DND-41 (cell line): ENCODE results near the gene CAMK2N2.

Source experiments
- ATAC-seq: fragments of 200-7000 bp; cut with Tn5 transposase; 3 replicates; pipeline ENCODE4 v1.9.1; 2021; ENCODE audit warnings: low read depth; ENCODE audit not compliant: insufficient read depth
- DNase-seq: peaks from one replicate; pipeline ENCODE4 v3.0.0-alpha.2; 2020
- H2AFZ ChIP-seq: 2 replicates; pipeline ENCODE4 v1.6.0; 2012; ENCODE audit warnings: low read depth, low read length
- H3K27ac ChIP-seq: 2 replicates; pipeline ENCODE4 v1.5.1; 2012; ENCODE audit warnings: low read length, inconsistent platforms
- H3K27me3 ChIP-seq: fragments of 200-600 bp; sonication (generic); 2 replicates; pipeline ENCODE4 v1.6.0; 2012; ENCODE audit warnings: low read length, mild to moderate bottlenecking, inconsistent platforms; ENCODE audit not compliant: insufficient read depth, poor library complexity
- H3K36me3 ChIP-seq: 2 replicates; pipeline ENCODE4 v1.5.1; 2012; ENCODE audit warnings: low read length, inconsistent platforms; ENCODE audit not compliant: insufficient read depth
- H3K4me1 ChIP-seq: 2 replicates; pipeline ENCODE4 v1.5.1; 2012; ENCODE audit warnings: mild to moderate bottlenecking, low read length; ENCODE audit not compliant: insufficient read depth
- H3K4me2 ChIP-seq: 2 replicates; pipeline ENCODE4 v1.6.0; 2012; ENCODE audit warnings: mild to moderate bottlenecking, moderate library complexity, low read length, inconsistent platforms; ENCODE audit not compliant: insufficient read depth
- H3K4me3 ChIP-seq, 2 experiments: fragments of 200-600 bp in 1 of 2; shearing (Covaris generic) in 1 of 2; 2 replicates each; pipeline ENCODE4 v1.5.1; 2012 to 2016; ENCODE audit warnings: inconsistent platforms in 2 of 2, low read length in 2 of 2, mild to moderate bottlenecking in 2 of 2, low read depth in 1 of 2, moderate library complexity in 1 of 2
- H3K79me2 ChIP-seq: 2 replicates; pipeline ENCODE4 v1.6.0; 2012; ENCODE audit warnings: low read length, inconsistent platforms; ENCODE audit not compliant: insufficient read depth
- H3K9ac ChIP-seq: 2 replicates; pipeline ENCODE4 v1.6.0; 2012; ENCODE audit warnings: low read depth, mild to moderate bottlenecking, inconsistent platforms, low read length, moderate library complexity
- H3K9me3 ChIP-seq: 2 replicates; pipeline ENCODE4 v1.5.1; 2012; ENCODE audit warnings: low read length, moderate library complexity, mild to moderate bottlenecking, inconsistent platforms; ENCODE audit not compliant: insufficient read depth, severe bottlenecking
- H4K20me1 ChIP-seq: 2 replicates; pipeline ENCODE4 v1.6.0; 2012; ENCODE audit warnings: low read length; ENCODE audit not compliant: insufficient read depth
- CTCF ChIP-seq: IDR thresholded peaks from 2 replicates; pipeline ENCODE4 v1.5.1; 2012; ENCODE audit warnings: borderline replicate concordance, low read length, moderate library complexity, mild to moderate bottlenecking; ENCODE audit not compliant: poor library complexity, severe bottlenecking; ENCODE audit errors: extremely low read depth
- EZH2 ChIP-seq: IDR thresholded peaks from 3 replicates; pipeline ENCODE4 v1.6.1; 2012; ENCODE audit warnings: borderline replicate concordance, low read depth, mild to moderate bottlenecking, moderate library complexity, low read length, inconsistent platforms; ENCODE audit not compliant: severe bottlenecking

CAMK2N2 gene

GRCh38 chr3:184228376-184229137 lies 32.8 kb downstream of the CAMK2N2 start:
- Histone ChIP-seq H3K27me3 (peaks cover 45% of the 10 kb centered on the region), H3K9ac (no peak overlapping the region; the same call in 1 of the 2 replicates), H3K36me3 (no peaks in the 10 kb centered on the region), H2AFZ (peak overlapping the region; percentile 74; the same call in 1 of the 2 replicates), H3K27ac (no peak overlapping the region), H3K4me2 (peak overlapping the region; percentile 84), H3K4me3 (peak overlapping the region in 1 of 2 experiments; percentile 57; a peak in 2 of 4 replicates), H4K20me1 (peaks cover 8% of the 10 kb centered on the region; the same call in 1 of the 2 replicates), H3K4me1 (peaks cover 18% of the 10 kb centered on the region), H3K9me3 (no peaks in the 10 kb centered on the region), H3K79me2 (no peaks in the 10 kb centered on the region)
- TF ChIP-seq CTCF (no peak), EZH2 (no peak)
- DNase-seq (no peak), ATAC-seq (no peak)

DNA sequence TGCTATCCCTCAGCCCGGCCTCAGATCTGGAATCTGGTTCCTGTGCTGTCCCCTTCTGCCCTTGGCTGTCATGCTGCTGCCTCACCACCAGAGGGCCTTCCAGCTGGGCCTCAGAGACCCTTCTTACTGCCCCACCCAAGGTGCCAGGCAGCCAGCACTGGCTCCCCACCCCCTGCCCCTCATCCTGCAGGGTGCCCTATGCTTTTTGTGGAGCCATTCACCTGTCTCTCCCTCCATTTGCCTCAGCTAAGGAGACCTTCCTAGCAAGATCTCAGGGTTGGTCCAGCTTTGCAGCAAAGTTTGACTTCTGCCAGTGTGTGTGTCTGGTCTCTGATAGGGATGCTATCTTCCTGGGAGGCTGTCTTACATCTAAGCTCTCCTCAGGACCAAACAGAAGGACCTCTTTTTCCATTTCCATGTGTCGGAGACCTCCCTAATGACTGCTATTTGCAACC lies 33.8 kb downstream of the CAMK2N2 start:
- Histone ChIP-seq H3K27ac (no peak overlapping the region), H3K27me3 (peaks cover 41% of the 10 kb centered on the region), H3K9me3 (no peaks in the 10 kb centered on the region), H3K79me2 (no peaks in the 10 kb centered on the region), H3K4me2 (no peak overlapping the region), H3K9ac (no peak overlapping the region), H3K4me1 (peaks cover 18% of the 10 kb centered on the region), H4K20me1 (peaks cover 8% of the 10 kb centered on the region; the same call in 1 of the 2 replicates), H2AFZ (no peak overlapping the region), H3K4me3 (no peak overlapping the region), H3K36me3 (no peaks in the 10 kb centered on the region)
- TF ChIP-seq EZH2 = no peak
- TF ChIP-seq CTCF = peak; percentile 86
- ATAC-seq (peak; percentile 58), DNase-seq (peak; percentile 63)

DNA sequence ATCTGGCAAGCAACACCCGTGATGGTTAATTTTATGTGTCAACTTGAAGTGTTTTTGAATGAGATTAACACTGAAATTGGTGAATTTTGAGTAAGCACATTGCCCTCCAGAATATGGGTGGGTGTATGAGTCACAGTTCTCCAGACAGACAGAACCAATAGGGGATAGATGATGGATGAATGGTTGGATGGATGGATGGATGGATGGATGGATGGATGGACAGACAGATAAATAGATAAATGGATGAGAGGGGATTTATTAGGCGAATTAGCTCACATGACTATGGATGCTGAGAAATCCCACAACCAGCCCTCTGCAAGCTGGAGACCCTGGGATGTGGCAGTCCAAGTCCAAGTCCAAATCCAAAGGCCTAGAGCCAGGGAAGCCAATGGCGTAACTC lies 37.4 kb downstream of the CAMK2N2 start:
- DNase-seq (no peak), ATAC-seq (no peak)
- no peak overlapping the region for H3K27ac ChIP-seq
- no peak overlapping the region for H2AFZ ChIP-seq
- H3K36me3 ChIP-seq = no peaks in the 10 kb centered on the region
- H3K4me2 ChIP-seq = no peak overlapping the region
- H3K27me3 ChIP-seq = peaks cover 17% of the 10 kb centered on the region
- H3K4me1 ChIP-seq = peaks cover 5% of the 10 kb centered on the region
- TF ChIP-seq CTCF = no peak
- TF ChIP-seq EZH2 = no peak
- H3K9ac ChIP-seq = no peak overlapping the region
- H3K9me3 ChIP-seq = no peaks in the 10 kb centered on the region
- H3K79me2 ChIP-seq = no peaks in the 10 kb centered on the region
- no peak overlapping the region for H3K4me3 ChIP-seq
- peaks cover 8% of the 10 kb centered on the region; the same call in 1 of the 2 replicates for H4K20me1 ChIP-seq
